Astrocyte of the cerebellum (primary cell): ENCODE results near the gene TMA7B.
"Not testable (repeated sequence)": the region's sequence is repeated elsewhere in the genome, so short reads cannot be mapped to it uniquely, and the experiment has no call there.

ENCODE experiments used
- DNase-seq: peaks from one replicate; pipeline ENCODE4 v3.0.0-alpha.2; 2011; ENCODE audit warnings: low read depth
- H3K4me3 ChIP-seq: 2 replicates; pipeline ENCODE4 v1.5.1; 2011; ENCODE audit warnings: mild to moderate bottlenecking, low read depth, low read length, moderate library complexity
- in situ Hi-C: cut with HindIII; loops from 2 replicates; pipeline ENCODE4 v1.10.0; 2017; ENCODE audit warnings: low sequenced_read_pairs
- TF ChIP-seq, protein P1 (sequence below): IDR thresholded peaks from 2 replicates; pipeline ENCODE4 v1.5.1; 2012; ENCODE audit warnings: low read length, low read depth, moderate library complexity, mild to moderate bottlenecking; ENCODE audit errors: missing control alignments

TMA7B gene

DNA sequence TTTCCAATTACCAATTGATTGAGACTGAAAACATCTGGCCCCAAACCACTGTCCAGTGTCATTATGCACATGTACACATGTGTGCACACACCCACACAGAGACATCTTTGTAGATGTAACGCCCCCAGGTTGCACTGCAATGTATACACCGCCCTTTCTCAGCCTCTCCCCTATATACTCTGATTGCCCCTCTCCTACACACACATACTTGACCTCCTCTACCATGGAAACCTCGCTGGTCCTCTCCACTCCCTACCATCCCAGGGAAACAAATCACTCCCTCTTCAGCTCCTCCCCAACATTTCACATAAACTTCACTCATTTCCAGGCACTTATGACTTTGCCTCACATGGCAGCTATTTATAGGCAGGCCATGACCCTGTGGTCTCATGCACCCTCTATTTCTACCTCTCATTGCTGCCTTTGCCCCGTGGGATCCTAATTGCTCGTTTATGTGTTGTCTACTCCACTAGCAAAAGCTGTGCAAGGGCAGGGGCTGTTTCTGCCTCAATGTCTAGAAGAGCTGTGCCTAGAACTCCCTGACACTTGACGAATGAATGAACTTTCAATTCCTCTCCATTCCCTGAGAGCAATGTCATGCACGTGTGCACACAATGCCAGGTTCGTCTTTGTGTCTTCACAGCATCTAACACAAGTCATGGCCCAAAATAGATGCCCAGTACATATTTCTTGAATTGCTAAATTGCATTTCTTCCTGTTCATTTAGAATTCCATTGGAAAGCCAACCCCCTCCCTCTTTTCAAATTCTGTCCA, 10.0 kb upstream of the TMA7B start:
- in situ Hi-C loops = no loop called here
- TF ChIP-seq, protein P1, sequence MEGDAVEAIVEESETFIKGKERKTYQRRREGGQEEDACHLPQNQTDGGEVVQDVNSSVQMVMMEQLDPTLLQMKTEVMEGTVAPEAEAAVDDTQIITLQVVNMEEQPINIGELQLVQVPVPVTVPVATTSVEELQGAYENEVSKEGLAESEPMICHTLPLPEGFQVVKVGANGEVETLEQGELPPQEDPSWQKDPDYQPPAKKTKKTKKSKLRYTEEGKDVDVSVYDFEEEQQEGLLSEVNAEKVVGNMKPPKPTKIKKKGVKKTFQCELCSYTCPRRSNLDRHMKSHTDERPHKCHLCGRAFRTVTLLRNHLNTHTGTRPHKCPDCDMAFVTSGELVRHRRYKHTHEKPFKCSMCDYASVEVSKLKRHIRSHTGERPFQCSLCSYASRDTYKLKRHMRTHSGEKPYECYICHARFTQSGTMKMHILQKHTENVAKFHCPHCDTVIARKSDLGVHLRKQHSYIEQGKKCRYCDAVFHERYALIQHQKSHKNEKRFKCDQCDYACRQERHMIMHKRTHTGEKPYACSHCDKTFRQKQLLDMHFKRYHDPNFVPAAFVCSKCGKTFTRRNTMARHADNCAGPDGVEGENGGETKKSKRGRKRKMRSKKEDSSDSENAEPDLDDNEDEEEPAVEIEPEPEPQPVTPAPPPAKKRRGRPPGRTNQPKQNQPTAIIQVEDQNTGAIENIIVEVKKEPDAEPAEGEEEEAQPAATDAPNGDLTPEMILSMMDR = no peak
- H3K4me3 ChIP-seq = no peak overlapping the region
- no peak for DNase-seq

DNA sequence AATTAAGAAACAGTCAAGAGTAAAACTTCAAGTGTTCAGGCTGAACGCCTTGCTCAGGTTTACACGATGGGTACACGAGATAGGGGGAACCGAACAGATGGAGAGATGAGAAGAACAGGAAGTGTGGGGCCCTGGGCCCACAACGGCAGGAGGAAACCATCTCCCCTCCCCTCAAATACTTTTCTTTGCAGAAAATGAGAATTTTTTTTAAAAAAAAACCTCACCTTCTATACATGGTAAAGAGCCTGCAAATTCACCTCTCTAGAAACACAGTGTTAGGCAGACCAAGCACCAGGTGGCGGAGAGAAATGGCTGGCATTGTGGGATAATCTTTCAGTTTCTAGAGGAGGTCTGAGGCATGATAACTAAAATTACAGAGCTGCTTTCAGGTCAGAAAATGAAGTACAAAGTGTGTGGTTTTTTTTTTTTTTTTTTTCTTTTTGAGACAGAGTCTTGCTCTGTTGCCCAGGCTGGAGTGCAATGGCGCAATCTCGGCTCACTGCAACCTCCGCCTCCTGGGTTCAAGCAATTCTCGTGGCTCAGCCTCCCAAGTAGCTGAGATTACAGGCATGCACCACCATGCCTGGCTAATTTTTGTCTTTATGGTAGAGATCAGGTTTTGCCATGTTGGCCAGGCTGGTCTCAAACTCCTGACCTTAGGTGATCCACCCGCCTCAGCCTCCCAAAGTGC, 8.4 kb upstream of the TMA7B start:
- in situ Hi-C loops, H3K4me3 ChIP-seq, DNase-seq: not testable (repeated sequence)

DNA sequence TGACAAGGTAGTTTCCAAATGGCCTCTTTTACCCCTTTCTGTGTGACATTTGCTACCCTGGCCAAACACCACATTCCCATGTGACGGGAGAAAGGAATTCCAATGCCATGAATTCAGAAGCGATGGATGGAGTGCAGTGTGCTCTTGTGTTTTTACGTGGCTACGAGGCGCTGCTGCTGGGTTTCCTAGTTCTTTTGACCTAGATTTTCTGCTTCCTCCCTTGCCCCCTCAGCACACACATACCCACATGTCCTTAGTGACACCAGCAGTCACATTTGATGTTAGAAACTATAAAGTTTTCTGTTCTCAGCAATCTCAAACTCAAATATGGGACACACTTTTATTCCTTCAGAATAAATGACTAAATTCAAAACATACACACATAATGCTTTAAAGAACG, 7.8 kb upstream of the TMA7B start:
- no peak for DNase-seq
- H3K4me3 ChIP-seq = no peak overlapping the region
- TF ChIP-seq, protein P1 = no peak
- in situ Hi-C loops = no loop called here

DNA sequence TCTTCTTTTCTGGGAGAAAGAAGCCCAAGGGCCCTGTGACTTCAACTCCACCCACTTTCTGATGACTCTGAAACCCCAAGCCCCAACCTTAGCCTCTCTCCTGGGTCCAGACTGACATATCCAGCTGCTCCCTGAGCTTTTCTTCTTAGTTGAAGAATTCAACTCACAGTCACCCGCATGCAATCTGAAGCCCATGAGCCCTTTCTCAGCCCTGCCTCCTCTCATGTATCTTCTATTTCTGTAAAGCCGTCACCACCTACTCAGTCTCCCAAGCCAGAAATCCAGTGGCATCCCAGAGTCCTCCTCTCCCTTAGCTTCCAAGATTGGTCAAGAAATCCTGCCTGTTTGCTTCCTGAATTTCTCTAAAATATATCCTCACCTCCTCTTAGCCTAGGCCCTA, 7.1 kb upstream of the TMA7B start:
- H3K4me3 ChIP-seq = no peak overlapping the region
- TF ChIP-seq, protein P1 = no peak
- no peak for DNase-seq
- in situ Hi-C loops = no loop called here

DNA sequence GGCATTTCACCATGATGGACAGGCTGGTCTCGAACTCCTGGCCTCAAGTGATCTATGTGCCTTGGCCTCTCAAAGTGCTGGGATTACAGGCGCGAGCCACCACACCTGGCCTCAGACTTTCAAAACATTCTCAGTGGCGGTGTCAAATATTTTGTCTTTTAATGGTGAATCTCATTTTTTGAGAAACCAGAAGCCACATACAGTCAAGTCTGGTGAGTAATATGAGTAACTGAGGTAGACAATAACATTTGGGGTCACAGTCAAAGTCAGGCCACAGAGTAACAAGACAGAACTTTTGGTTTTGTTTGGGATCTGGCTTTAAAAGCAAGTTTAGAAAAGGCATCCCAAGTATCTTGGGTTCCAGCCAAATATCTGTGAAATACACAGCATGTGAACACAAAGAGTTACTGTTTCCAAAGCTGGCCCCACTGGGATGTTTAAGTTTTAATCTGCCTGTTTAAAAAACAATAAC, 5.6 kb upstream of the TMA7B start:
- DNase-seq = peak; percentile 99
- TF ChIP-seq, protein P1 = no peak
- in situ Hi-C loops = no loop called here
- H3K4me3 ChIP-seq = no peak overlapping the region

DNA sequence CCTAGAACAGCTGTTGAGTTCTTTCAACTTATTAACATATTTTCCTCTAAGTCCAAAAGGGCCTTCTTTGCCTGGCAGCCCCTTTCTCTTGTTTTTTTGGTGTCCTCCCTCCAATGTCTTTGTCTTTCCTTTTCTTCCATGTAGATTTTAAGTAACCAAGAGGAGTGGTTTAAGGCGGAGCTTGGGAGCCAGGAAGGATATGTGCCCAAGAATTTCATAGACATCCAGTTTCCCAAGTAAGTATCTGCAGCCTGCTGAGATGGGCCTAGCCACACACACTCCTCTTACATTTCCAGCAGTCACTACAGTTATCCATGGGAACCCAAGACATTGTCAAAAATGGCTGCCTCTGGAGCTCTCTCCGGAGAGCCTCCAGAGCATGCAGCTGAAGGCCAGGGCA, 4.5 kb upstream of the TMA7B start:
- no peak overlapping the region for H3K4me3 ChIP-seq
- TF ChIP-seq, protein P1 = no peak
- in situ Hi-C loops = no loop called here
- no peak for DNase-seq
